Measurements from ENCODE around the gene STXBP5. TPM values are rescaled to one million over a fixed set of nuclear protein-coding genes. Genes with fewer than 3 reads are reported as not detected.

Gene STXBP5
- polyA plus RNA-seq, 1 of the 3 experiments (the other 2 are of a cell fraction) = 9.9 TPM

DNA sequence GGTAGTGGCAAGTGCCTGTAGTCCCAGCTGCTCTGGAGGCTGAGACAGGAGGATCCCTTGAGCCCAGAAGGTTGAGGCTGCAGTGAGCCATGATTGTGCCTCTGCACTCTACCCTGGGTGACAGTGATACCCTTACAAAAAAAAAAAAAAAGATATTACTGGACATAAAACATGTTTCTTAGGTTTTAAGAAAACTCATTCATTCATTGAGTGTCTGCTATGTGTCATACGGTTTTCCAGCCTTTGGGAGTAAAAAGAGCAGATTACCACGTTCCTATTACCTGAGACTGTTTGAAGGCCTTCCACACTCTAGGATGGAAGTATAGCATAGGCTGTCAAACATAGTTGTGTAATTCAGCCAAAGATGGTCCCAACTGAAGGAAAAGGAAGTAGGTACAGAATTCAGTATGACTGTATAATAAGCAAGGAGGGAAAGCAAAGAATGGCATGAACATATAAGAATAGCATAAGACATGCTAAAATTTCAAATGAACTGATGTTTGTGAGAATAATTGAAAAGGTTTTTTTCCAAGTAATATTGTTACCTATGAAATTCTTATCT lies 22.0 kb downstream of the STXBP5 start:
- Histone ChIP-seq H3K79me2 (ENCODE audit: insufficient read depth) (peaks cover 98% of the 10 kb centered on the region), H3K36me3 (replicated peaks in 1 of 2; ENCODE audit: control insufficient read depth in 1 of 2, insufficient read depth in 2 of 2, low read length in 1 of 2) (peaks cover 27 to 57% of the 10 kb centered on the region in 2 experiments), H3K27me3 (ENCODE audit: insufficient read depth) (no peaks in the 10 kb centered on the region), H4K20me1 (ENCODE audit: insufficient read depth) (0 out of 2 replicates have a peak, but pooled peaks cover 1% of the 10 kb centered on the region), H3K9me2 (no peaks in the 10 kb centered on the region), H2AFZ (ENCODE audit: low read depth) (no peak overlapping the region), H3K4me1 (ENCODE audit: control insufficient read depth in 1 of 2, insufficient read depth in 2 of 2, low read depth in 1 of 2, low read length in 1 of 2) (no peaks in the 10 kb centered on the region; a peak in 2 of 4 replicates), H3K9me3 (peaks cover 7% of the 10 kb centered on the region; the same call in 1 of the 2 replicates), H3F3A (replicated peaks; ENCODE audit: insufficient read depth) (peaks cover 4% of the 10 kb centered on the region), H3K9ac (no peak overlapping the region), H3K4me2 (no peak overlapping the region), H3K27ac (ENCODE audit: low read depth in 2 of 2, low read length in 1 of 2) (no peak overlapping the region), H3K4me3 (ENCODE audit: low read depth in 2 of 2, low read length in 1 of 2) (no peak overlapping the region)
- 98% methylated on average over 2 of the region's 2 CpGs for WGBS (ENCODE audit: low lambda C conversion rate)
- ChIA-PET POLR2A (no interaction called here), CTCF (no interaction called here)
- DNase-seq = no peak
- TF ChIP-seq POLR2AphosphoS5 (IDR thresholded peaks at IDR 0.05; ENCODE audit: low read depth, low read length) (no peak), MEF2A (IDR thresholded peaks at IDR 0.05; ENCODE audit: borderline replicate concordance, low read depth) (no peak), EP300 (IDR thresholded peaks at IDR 0.05; ENCODE audit: borderline replicate concordance in 1 of 2, low read depth in 1 of 2, low read length in 1 of 2) (no peak), RFX5 (IDR thresholded peaks at IDR 0.05; ENCODE audit: low read length) (no peak)
- TF ChIP-seq, protein P1, sequence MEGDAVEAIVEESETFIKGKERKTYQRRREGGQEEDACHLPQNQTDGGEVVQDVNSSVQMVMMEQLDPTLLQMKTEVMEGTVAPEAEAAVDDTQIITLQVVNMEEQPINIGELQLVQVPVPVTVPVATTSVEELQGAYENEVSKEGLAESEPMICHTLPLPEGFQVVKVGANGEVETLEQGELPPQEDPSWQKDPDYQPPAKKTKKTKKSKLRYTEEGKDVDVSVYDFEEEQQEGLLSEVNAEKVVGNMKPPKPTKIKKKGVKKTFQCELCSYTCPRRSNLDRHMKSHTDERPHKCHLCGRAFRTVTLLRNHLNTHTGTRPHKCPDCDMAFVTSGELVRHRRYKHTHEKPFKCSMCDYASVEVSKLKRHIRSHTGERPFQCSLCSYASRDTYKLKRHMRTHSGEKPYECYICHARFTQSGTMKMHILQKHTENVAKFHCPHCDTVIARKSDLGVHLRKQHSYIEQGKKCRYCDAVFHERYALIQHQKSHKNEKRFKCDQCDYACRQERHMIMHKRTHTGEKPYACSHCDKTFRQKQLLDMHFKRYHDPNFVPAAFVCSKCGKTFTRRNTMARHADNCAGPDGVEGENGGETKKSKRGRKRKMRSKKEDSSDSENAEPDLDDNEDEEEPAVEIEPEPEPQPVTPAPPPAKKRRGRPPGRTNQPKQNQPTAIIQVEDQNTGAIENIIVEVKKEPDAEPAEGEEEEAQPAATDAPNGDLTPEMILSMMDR (IDR thresholded peaks at IDR 0.05) = no peak
- TF ChIP-seq, protein P2, sequence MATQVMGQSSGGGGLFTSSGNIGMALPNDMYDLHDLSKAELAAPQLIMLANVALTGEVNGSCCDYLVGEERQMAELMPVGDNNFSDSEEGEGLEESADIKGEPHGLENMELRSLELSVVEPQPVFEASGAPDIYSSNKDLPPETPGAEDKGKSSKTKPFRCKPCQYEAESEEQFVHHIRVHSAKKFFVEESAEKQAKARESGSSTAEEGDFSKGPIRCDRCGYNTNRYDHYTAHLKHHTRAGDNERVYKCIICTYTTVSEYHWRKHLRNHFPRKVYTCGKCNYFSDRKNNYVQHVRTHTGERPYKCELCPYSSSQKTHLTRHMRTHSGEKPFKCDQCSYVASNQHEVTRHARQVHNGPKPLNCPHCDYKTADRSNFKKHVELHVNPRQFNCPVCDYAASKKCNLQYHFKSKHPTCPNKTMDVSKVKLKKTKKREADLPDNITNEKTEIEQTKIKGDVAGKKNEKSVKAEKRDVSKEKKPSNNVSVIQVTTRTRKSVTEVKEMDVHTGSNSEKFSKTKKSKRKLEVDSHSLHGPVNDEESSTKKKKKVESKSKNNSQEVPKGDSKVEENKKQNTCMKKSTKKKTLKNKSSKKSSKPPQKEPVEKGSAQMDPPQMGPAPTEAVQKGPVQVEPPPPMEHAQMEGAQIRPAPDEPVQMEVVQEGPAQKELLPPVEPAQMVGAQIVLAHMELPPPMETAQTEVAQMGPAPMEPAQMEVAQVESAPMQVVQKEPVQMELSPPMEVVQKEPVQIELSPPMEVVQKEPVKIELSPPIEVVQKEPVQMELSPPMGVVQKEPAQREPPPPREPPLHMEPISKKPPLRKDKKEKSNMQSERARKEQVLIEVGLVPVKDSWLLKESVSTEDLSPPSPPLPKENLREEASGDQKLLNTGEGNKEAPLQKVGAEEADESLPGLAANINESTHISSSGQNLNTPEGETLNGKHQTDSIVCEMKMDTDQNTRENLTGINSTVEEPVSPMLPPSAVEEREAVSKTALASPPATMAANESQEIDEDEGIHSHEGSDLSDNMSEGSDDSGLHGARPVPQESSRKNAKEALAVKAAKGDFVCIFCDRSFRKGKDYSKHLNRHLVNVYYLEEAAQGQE (IDR thresholded peaks at IDR 0.05; ENCODE audit: low read depth, low read length) = no peak

DNA sequence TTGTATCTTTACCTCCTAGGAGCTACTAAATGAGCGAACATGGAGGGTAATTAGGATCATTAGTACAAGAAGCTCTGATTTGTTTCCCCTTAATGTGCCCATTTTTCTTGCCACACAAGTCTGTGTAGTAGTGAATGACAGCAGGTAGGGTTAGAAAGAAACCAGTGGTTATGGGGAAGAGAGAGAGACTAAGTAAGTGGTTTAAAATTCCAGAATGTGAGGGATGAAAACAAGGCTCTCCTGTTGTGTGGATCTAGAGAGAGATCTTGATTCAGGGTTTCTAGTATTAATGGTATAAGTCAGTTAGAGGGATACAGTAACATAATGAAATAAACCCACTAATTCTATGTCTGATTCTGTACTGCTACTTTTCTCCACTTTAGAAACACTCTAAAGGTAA lies 22.7 kb downstream of the STXBP5 start:
- WGBS (ENCODE audit: low lambda C conversion rate) = 96% methylated on average over 1 of the region's 1 CpG
- CTCF ChIA-PET = no interaction called here
- H3K79me2 ChIP-seq (ENCODE audit: insufficient read depth) = peaks cover 98% of the 10 kb centered on the region
- no peak overlapping the region for H3K27ac ChIP-seq (ENCODE audit: low read depth in 2 of 2, low read length in 1 of 2)
- no peaks in the 10 kb centered on the region for H3K27me3 ChIP-seq (ENCODE audit: insufficient read depth)
- H3F3A ChIP-seq (replicated peaks; ENCODE audit: insufficient read depth) = peaks cover 4% of the 10 kb centered on the region
- TF ChIP-seq GABPA (IDR thresholded peaks at IDR 0.05; ENCODE audit: low read depth) (no peak), ELF1 (IDR thresholded peaks at IDR 0.05) (no peak), POLR2AphosphoS5 (IDR thresholded peaks at IDR 0.05; ENCODE audit: low read depth, low read length) (no peak)
- peaks cover 7% of the 10 kb centered on the region; the same call in 1 of the 2 replicates for H3K9me3 ChIP-seq
- H3K4me3 ChIP-seq (ENCODE audit: low read depth in 2 of 2, low read length in 1 of 2) = no peak overlapping the region
- no peak overlapping the region for H2AFZ ChIP-seq (ENCODE audit: low read depth)
- H3K4me1 ChIP-seq (ENCODE audit: control insufficient read depth in 1 of 2, insufficient read depth in 2 of 2, low read depth in 1 of 2, low read length in 1 of 2) = no peaks in the 10 kb centered on the region; a peak in 2 of 4 replicates
- no peaks in the 10 kb centered on the region for H3K9me2 ChIP-seq
- 0 out of 2 replicates have a peak, but pooled peaks cover 5% of the 10 kb centered on the region for H4K20me1 ChIP-seq (ENCODE audit: insufficient read depth)
- no peak overlapping the region for H3K9ac ChIP-seq
- H3K36me3 ChIP-seq (replicated peaks in 1 of 2; ENCODE audit: control insufficient read depth in 1 of 2, insufficient read depth in 2 of 2, low read length in 1 of 2) = peaks cover 24 to 53% of the 10 kb centered on the region in 2 experiments
- H3K4me2 ChIP-seq = no peak overlapping the region
- DNase-seq = no peak
- POLR2A ChIA-PET = no interaction called here

All from SK-N-SH (cell line).